Measurements from ENCODE around the gene AMMECR1. TPM values are rescaled to one million over a fixed set of nuclear protein-coding genes. Genes with fewer than 3 reads are reported as not detected.

The AMMECR1 gene
- total and polyA plus RNA-seq, 2 of the 13 experiments (the other 11 are each of a cell fraction or from before 2014, with no cell fraction given) = 3.1 to 7.5 TPM

DNA sequence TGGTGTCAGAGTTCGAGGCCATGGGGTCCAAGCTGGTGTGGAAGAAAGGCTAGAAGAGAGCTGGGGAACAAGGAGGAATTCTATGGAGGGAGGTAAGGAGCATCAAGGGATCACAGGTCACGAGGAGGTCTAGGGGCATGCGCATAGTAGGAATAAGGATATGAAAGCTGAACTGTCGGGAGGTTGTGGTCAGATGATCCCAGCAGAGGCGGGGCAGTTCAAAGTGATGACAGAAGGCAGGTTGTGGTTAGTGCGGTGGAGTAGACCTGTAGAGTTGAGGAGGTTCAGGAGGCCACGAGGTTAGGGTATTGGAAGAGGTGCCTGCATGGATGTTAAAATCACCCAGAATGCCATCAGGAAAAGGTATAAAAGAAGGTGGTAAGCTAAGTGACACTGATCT, 158.7 kb downstream of the AMMECR1 start:
- no peak overlapping the region for H3K27ac ChIP-seq (ENCODE audit: extremely low read length, insufficient read depth, low read length)
- H3K9me3 ChIP-seq (ENCODE audit: low read length) = no peaks in the 10 kb centered on the region
- H4K20me1 ChIP-seq (ENCODE audit: insufficient read depth, low read length) = no peaks in the 10 kb centered on the region
- 86% methylated on average over 7 of the region's 7 CpGs for WGBS (ENCODE audit: low lambda C conversion rate)
- no peak overlapping the region for H3K4me3 ChIP-seq (replicated peaks in 1 of 3; ENCODE audit: insufficient read depth in 1 of 3, low read depth in 2 of 3, low read length in 3 of 3)
- in situ Hi-C loops (cut with HindIII; ENCODE audit: extremely low pct_ligation_motif_present, low pct_unique_long_range_greater_than_20kb) = loop anchor here (5.0 to 25.0 kb wide), 2 partner anchors 243 to 678 kb away; no protein-coding TSS in a partner anchor
- no TSS peak for BruUV-seq (replicated peaks)
- FAIRE-seq = no peak
- no peak overlapping the region for H2AFZ ChIP-seq (ENCODE audit: low read length)
- TF ChIP-seq TARDBP (CRISPR knock-in tag; IDR thresholded peaks at IDR 0.05) (no peak), ZFYVE20 (CRISPR knock-in tag; IDR thresholded peaks at IDR 0.05; ENCODE audit: borderline replicate concordance, low read depth) (no peak), GLI4 (CRISPR knock-in tag; IDR thresholded peaks at IDR 0.05; ENCODE audit: borderline replicate concordance) (no peak), SP2 (CRISPR knock-in tag; IDR thresholded peaks at IDR 0.05) (no peak), SIX4 (CRISPR knock-in tag; IDR thresholded peaks at IDR 0.05) (no peak), SRY (CRISPR knock-in tag; IDR thresholded peaks at IDR 0.05) (no peak), ZC3H13 (CRISPR knock-in tag; IDR thresholded peaks at IDR 0.05) (no peak)
- TF ChIP-seq, protein P1, sequence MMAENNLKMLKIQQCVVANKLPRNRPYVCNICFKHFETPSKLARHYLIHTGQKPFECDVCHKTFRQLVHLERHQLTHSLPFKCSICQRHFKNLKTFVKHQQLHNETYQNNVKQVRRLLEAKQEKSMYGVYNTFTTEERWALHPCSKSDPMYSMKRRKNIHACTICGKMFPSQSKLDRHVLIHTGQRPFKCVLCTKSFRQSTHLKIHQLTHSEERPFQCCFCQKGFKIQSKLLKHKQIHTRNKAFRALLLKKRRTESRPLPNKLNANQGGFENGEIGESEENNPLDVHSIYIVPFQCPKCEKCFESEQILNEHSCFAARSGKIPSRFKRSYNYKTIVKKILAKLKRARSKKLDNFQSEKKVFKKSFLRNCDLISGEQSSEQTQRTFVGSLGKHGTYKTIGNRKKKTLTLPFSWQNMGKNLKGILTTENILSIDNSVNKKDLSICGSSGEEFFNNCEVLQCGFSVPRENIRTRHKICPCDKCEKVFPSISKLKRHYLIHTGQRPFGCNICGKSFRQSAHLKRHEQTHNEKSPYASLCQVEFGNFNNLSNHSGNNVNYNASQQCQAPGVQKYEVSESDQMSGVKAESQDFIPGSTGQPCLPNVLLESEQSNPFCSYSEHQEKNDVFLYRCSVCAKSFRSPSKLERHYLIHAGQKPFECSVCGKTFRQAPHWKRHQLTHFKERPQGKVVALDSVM (CRISPR knock-in tag; IDR thresholded peaks at IDR 0.05) = no peak
- TF ChIP-seq, protein P2, sequence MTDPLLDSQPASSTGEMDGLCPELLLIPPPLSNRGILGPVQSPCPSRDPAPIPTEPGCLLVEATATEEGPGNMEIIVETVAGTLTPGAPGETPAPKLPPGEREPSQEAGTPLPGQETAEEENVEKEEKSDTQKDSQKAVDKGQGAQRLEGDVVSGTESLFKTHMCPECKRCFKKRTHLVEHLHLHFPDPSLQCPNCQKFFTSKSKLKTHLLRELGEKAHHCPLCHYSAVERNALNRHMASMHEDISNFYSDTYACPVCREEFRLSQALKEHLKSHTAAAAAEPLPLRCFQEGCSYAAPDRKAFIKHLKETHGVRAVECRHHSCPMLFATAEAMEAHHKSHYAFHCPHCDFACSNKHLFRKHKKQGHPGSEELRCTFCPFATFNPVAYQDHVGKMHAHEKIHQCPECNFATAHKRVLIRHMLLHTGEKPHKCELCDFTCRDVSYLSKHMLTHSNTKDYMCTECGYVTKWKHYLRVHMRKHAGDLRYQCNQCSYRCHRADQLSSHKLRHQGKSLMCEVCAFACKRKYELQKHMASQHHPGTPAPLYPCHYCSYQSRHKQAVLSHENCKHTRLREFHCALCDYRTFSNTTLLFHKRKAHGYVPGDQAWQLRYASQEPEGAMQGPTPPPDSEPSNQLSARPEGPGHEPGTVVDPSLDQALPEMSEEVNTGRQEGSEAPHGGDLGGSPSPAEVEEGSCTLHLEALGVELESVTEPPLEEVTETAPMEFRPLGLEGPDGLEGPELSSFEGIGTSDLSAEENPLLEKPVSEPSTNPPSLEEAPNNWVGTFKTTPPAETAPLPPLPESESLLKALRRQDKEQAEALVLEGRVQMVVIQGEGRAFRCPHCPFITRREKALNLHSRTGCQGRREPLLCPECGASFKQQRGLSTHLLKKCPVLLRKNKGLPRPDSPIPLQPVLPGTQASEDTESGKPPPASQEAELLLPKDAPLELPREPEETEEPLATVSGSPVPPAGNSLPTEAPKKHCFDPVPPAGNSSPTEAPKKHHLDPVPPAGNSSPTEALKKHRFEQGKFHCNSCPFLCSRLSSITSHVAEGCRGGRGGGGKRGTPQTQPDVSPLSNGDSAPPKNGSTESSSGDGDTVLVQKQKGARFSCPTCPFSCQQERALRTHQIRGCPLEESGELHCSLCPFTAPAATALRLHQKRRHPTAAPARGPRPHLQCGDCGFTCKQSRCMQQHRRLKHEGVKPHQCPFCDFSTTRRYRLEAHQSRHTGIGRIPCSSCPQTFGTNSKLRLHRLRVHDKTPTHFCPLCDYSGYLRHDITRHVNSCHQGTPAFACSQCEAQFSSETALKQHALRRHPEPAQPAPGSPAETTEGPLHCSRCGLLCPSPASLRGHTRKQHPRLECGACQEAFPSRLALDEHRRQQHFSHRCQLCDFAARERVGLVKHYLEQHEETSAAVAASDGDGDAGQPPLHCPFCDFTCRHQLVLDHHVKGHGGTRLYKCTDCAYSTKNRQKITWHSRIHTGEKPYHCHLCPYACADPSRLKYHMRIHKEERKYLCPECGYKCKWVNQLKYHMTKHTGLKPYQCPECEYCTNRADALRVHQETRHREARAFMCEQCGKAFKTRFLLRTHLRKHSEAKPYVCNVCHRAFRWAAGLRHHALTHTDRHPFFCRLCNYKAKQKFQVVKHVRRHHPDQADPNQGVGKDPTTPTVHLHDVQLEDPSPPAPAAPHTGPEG (CRISPR knock-in tag; IDR thresholded peaks at IDR 0.05) = no peak
- TF ChIP-seq, protein P3, sequence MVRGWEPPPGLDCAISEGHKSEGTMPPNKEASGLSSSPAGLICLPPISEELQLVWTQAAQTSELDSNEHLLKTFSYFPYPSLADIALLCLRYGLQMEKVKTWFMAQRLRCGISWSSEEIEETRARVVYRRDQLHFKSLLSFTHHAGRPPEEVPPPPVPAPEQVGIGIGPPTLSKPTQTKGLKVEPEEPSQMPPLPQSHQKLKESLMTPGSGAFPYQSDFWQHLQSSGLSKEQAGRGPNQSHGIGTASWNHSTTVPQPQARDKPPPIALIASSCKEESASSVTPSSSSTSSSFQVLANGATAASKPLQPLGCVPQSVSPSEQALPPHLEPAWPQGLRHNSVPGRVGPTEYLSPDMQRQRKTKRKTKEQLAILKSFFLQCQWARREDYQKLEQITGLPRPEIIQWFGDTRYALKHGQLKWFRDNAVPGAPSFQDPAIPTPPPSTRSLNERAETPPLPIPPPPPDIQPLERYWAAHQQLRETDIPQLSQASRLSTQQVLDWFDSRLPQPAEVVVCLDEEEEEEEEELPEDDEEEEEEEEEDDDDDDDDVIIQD (CRISPR knock-in tag; IDR thresholded peaks at IDR 0.05; ENCODE audit: low read depth) = no peak
- TF ChIP-seq, protein P4, sequence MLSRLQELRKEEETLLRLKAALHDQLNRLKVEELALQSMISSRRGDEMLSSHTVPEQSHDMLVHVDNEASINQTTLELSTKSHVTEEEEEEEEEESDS (CRISPR knock-in tag; IDR thresholded peaks at IDR 0.05; ENCODE audit: borderline replicate concordance) = no peak
- TF ChIP-seq, protein P5, sequence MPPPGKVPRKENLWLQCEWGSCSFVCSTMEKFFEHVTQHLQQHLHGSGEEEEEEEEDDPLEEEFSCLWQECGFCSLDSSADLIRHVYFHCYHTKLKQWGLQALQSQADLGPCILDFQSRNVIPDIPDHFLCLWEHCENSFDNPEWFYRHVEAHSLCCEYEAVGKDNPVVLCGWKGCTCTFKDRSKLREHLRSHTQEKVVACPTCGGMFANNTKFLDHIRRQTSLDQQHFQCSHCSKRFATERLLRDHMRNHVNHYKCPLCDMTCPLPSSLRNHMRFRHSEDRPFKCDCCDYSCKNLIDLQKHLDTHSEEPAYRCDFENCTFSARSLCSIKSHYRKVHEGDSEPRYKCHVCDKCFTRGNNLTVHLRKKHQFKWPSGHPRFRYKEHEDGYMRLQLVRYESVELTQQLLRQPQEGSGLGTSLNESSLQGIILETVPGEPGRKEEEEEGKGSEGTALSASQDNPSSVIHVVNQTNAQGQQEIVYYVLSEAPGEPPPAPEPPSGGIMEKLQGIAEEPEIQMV (CRISPR knock-in tag; IDR thresholded peaks at IDR 0.05; ENCODE audit: low read depth) = no peak
- ChIA-PET CTCF (ENCODE audit: low intra/inter-chr PET ratio, low total read pairs) (no interaction called here), POLR2A (no interaction called here)
- H3K4me2 ChIP-seq (ENCODE audit: low read depth, low read length) = no peak overlapping the region
- H3K9ac ChIP-seq (ENCODE audit: insufficient read depth, low read depth, low read length) = no peak overlapping the region
- intact Hi-C loops (cut with micrococcal nuclease; ENCODE audit: unreplicated experiment) = no loop called here
- no peaks in the 10 kb centered on the region for H3K27me3 ChIP-seq (ENCODE audit: control insufficient read depth in 1 of 2, insufficient read depth in 2 of 2, low read length in 2 of 2)
- no peak for DNase-seq (ENCODE audit: low spot score)
- no peak for ATAC-seq
- H3K4me1 ChIP-seq (ENCODE audit: insufficient read depth, low read length) = no peaks in the 10 kb centered on the region
- H3K79me2 ChIP-seq (ENCODE audit: insufficient read depth, low read length) = no peaks in the 10 kb centered on the region
- H3K36me3 ChIP-seq (replicated peaks in 1 of 2; ENCODE audit: control insufficient read depth in 1 of 2, insufficient read depth in 2 of 2, low read length in 2 of 2) = no peaks in the 10 kb centered on the region

Data from HepG2 (cell line).